GM19455 (cell line): ENCODE measurements around the gene FST.

Experiments
- ATAC-seq: cut with Tn5 transposase; IDR thresholded peaks from one replicate; pipeline ENCODE4 v1.9.1; 2021; ENCODE audit not compliant: unreplicated experiment

The FST gene, protein sequence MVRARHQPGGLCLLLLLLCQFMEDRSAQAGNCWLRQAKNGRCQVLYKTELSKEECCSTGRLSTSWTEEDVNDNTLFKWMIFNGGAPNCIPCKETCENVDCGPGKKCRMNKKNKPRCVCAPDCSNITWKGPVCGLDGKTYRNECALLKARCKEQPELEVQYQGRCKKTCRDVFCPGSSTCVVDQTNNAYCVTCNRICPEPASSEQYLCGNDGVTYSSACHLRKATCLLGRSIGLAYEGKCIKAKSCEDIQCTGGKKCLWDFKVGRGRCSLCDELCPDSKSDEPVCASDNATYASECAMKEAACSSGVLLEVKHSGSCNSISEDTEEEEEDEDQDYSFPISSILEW

DNA sequence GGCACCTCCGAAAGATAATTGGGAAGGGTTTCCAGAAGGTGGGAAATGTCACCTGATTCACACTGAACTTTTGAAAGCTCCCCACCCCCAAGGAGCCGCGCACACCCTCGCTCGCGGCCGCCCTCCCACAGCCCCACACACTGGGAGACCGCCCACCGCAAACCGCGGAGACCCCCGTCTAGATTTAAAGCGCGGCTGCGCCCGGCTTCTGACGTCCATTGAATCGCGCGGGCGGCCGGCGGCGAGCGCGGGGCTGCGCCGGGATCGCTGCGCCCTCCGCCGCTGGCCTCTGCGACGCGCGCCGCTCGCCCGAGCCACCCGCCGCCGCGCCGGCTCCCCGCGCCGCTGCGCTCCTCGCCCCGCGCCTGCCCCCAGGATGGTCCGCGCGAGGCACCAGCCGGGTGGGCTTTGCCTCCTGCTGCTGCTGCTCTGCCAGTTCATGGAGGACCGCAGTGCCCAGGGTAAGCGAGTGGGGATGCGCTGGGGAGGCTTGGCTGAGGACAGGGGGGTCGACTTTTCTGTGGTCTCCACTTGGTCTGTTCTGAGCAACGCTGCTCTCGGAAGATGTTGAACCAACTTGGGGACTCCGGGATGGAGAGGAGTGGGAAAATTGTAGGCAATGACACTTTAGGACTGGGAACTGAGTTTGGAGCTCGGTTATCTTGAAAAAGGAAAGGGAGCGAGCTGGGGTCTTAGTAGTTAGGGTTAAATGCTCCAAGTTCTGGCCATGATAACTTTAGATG, at the start of gene FST:
TSS of gene FST (plus strand) at position 214 of the 743 bp plus-strand sequence. CDS start at position 377, 163 bp downstream.
- no peak for ATAC-seq

- ATAC-seq: no peak
These were observed 48.8 kb upstream of the FST start for GRCh38 chr5:53431665-53432064.

DNA sequence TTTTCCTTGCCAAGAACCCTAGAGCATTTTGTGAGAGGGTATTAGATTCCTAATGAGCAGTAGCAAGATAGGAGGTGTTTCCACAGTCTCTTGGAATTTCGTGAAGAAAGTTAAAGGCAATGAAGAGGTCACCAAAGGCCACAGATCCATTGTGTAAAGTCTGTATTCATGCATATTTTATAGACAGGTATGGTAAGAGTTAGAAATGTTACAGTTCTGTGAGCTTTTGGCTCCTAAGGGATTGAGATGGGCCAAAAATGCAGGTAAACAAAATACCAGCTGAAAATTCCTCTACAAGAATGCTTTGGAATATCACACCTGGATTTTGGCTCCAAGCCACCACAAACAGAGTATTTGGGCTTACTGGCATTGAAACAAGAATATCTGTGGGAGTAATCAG, 47.4 kb upstream of the FST start:
- ATAC-seq: no peak

DNA sequence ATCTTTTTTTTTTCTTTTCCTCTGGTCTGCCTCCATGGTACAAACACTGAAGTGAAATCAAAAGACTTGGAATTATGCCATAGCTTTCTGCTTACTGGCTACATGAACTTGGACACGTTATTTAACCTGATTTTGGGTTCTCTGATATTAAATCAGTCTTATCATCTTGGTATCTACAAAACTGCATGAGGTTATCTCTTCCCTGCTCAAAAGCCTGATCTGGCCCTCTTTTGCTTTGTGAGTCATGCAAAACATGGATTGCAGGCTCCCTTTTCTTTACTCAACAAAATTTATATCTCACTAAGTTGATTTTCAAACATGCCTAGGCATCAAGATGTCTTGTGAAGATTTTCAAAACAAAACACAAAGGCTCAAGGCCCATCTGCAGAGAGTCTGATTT, 45.9 kb upstream of the FST start:
- ATAC-seq: no peak

DNA sequence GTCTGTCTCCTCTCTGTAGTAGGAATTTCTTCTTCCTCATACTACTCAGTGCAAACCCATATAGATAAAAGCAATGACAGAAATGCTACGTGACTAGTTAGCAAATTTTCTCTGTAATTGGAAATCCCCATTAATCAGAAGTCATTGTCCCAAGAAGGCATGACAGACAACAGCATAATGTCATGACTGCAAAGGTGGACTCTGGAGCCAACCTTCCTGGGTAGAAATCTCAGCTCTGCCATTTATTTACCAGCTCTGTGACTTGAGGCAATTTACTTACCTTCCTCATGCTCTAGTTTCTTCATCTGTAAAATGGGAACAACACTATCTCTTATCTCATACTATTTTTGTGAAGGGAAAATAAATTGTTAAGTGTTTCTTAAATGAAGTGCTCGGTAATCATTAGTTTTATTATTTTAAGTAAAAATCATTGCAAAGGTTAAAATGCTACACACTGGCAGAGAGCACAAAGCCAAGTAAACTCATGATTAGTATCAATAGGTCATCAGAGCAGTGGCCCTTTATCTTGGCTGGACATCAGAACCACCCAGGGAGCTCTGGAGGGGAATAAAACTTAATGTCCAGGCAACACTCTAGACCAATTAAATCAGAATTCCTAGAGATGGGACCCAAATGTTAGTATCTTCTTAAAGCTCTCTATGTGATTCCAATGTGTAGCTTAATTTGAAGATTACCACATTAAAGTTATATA, 43.8 kb upstream of the FST start:
- no peak for ATAC-seq

DNA sequence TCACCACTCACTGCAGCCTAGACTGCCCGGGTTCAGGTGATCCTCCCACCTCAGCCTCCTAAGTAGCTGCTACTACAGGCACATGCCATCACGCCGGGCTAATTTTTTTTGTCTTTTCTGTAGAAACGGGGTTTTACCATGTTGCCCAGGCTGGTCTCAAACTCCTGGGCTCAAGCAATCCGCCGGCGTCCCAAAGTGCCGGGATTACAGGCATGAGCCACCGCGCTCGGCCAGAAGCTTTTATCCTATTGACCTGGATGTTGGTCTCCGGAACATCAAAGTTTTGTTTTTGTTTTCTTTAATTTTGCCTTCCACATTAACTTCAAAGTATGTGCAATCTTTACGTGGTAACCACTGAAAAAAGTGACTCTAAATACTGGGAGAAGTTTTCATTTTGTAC, 42.4 kb upstream of the FST start:
- ATAC-seq: no peak

GRCh38 chr5:53438486-53439472, 41.6 kb upstream of the FST start:
- no peak for ATAC-seq

- no peak for ATAC-seq
These were observed 37.5 kb upstream of the FST start for GRCh38 chr5:53442961-53443360.

DNA sequence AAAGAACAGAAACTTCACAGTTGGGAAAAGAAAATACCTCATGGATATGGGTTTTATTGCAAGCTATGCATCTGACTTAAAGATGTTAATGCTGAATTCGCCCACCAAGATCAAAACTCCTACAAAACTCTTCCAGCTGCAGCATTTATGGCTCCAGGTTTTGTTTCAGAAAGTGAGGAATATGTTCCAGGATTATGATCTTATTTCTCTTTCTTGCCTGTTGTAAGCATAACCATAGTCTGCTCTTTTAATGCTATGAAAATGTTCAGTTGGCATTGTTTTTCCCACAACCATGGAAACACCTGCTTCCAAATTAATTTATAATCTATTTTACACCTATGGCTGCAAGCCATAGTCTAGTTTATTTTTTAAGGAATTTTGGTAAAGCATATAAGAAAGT, 34.9 kb upstream of the FST start:
- no peak for ATAC-seq

GRCh38 chr5:53446908-53447307, 33.5 kb upstream of the FST start:
- no peak for ATAC-seq

DNA sequence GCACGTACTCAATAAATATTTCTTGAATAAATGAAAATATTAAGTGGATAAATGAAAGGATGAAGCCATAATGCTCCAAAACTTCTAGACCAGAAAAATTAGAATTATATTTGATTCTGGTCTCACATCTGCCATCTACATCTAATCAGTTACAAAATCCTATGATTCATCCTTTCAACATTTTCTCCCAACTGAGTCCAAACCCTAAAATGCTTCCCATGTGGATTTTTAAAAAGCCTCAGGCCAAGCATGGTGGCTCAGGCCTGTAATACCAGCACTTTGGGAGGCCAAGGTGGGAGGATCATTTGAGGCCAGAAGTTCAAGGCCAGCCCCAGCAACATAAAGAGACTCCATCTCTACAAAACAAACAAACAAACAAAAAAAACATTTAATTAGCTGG, 31.6 kb upstream of the FST start:
- ATAC-seq: no peak

DNA sequence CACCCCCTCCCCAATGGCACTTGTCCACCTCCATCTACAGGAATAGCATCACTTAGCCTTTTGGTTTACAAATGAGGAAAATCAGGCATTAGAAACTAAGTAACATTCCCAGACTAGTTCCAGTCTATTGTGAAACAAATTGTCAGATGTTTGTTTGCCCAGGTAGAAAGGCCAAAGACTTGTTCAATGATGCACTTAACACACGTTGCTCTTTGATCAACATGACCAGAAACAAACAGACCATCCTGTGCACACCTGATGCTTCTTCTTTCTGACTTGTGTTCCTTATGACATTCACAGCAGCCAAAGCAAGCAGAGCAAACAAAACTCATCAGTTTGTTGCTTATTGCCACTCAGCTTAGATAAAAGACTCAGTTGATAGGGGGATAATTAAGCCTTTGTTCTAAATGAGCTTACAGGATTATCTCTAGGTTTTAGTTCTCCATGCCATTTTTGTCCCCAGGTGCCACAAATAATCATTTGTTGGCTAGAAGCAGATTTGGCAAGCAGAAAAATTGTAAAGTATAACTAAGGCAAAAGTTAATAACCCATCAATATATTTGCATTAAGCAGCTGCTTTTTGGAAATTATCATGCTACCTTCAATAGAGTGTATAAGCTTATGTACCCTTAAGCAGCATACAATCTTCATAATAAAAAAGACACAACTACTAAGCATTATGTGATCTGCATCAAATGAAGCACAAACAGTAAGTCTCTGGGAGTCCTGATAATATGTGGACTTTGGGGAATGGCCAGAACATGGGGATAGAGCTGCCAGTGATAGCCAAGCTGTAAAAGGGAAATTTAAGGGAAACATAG, 26.3 kb upstream of the FST start:
- ATAC-seq: no peak

DNA sequence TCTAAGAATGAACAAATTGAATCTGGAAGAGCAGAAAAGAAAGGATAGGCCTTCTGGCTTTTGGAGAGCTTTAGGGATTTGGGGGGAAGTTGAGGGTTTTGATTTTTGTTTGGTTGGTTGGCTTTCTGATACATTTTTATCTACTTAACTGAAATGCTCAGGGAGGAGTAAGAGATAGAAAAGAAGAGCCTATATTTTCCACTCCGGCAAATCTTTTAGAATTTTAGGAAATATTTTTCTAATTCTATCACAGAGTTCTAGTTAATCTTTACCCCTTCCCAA, 25.8 kb upstream of the FST start:
- ATAC-seq: no peak

DNA sequence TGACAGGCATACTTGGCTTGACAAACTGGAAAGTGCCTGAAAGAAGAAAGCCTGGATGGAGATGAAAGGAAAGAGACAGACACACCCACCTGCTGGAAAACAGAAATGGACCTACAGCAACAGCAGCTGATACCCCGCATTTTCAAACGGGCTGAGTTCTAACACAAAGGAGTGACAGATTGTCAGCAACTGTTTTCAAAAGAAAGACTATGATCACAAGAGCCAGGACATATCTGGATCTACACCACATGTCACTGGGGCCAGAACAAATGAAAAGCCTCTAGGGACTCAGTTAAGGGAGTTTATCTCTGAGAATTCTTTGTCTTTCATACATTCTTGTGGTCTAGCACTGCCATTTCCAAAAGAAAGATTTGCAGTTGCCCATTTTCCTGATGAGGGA, 24.1 kb upstream of the FST start:
- no peak for ATAC-seq

- no peak for ATAC-seq
These were observed 16.4 kb upstream of the FST start for GRCh38 chr5:53463909-53464621.

DNA sequence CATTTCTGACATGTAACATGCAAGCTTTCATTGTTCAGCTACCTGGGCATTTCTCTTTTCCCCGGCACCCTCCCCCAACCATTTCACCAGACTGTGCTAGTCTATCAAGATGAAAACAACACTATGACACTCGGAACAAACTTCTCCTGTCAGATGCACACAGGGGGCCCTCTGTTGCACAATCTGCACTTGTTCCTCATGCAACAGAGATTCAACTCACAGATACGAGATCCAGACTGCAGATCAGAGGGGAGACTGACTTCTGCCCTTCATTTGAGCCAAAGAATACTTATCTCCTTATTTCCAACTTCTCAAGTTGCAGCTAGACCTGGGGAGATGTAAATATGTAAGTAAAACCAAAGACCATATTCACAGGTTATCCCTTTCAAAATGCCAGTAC, 15.7 kb upstream of the FST start:
- ATAC-seq: no peak

- no peak for ATAC-seq
These were observed 10.3 kb upstream of the FST start for GRCh38 chr5:53469946-53470687.

DNA sequence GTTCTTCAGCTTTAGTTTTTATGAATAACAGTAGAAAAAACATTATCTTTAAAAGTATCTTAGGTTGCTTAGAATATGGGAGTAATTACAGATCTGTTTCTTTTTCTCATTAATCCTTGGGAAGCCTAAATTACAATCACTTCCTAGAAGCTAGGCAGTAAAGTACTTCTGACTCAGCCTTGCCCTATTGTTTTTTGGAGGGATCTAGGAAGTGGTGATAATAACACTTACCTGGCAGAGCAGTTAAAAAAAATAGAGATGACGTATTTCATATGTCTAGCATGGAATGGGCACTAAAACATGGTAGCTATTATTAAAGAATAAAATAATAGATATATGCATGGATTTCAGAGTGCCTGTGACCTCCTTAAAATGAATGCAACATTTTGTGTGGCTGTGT, 8.2 kb upstream of the FST start:
- no peak for ATAC-seq
